CD4-positive, alpha-beta T cell treated with Interferon alpha-2 for 1 hour (primary cell): Measurements from ENCODE around the gene CHAF1A.
A peak's percentile ranks its signal among the peaks of the same experiment; 100 is the strongest.

Experiments
- DNase-seq, 2 donors: peaks; one replicate each; pipeline ENCODE4 v3.0.0-alpha.2; 2020 to 2022

Gene CHAF1A

DNA sequence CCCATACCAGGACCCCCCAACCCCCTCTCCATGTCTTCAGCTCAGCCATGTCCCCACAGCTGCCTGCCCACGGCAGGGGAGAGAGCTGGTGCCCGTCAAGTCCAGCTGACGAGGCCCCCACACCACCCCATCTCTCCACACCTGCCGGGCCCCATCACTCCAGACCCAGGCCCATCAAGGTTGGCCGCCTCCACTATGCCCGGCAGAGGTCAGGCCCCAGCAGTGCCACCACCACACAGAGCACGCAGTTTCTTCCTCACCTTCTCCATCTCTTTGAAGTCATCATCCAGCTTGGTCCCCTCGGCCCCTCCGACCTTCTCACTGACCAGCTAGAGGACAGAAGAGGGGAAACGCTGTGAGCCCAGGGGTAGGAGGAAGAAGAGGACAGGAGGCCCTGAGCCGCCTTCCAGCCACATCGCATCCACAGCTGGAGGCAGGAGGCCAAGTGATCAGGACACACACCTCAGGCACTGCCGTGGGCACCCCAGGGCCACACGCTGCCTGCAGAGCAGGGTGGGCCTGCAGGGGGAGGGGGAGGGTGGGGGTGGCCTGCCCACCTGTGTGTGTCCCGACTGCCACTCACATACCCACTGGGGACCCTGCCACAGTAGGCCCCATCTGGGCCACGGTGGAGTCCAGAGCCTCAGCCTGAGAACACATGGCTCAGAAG, 35.6 kb upstream of the CHAF1A start:
- no peak for DNase-seq

DNA sequence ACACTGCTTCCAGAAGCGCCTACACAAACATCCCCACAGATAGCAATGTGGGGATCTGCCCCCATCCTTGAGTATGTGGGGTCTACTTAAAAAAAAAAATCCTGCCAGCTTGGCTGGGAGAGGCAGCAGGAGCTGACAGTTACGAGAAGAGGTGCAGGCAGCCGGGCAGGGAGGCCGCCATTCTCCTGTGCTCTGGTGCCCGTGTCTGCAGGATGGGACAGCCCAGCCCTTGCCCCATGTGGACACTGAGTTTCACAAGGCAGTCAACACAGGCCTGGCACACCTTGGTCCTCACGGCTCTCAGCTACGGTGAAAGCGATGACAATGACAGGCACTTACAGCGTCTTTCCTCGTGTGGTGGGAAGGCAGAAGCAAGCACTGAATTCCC, 35.1 kb upstream of the CHAF1A start:
- DNase-seq, result no peak

DNA sequence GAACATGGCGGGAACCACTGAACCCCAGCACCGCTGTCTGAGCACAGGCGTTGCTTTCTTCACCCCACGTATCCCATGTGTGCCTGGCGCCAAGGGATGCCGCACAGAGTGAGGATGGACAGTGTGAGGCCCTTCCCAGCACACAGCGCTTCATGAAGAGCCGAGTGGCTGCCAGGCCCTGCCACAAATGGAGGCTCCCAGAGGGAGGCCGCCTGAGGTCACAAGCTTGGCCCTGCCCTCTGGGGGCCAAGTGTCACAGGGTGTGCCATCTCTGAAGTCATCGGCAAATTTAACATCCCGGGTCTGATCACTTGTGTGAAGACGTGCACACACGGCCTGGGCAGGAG, 34.7 kb upstream of the CHAF1A start:
- no peak for DNase-seq

DNA sequence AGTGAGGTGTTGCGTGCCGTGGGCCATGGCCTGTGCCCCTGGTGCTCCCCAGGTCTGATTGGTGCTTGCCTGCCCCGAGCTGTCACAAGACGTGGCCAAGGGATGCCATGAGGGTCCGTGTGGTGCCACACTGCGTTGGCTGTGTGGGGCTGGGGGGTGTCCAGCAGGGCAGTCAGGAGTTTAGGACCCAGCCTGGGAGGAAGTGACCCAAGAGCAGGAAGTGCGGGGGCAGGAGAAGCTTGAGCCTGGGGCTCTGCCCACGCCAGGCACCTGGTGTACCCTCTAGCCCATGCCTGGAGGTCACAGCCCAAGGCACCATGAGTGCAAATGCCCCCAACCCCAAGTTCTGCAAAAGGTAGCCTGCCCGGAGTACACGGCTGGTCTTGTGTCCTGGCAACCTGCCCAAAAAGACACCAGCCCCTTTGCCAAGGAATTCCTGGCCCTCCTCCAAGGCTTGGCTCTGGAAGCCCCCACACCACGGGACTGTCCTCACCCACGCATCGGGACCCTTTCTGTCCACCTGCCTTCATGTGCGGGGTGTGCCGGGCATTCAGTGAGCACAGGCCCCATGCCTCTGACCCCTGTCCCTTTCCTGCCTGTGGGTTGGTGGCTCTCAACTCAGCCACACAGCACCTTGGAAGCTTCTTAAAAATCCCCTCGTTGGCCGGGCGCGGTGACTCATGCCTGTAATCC, 34.2 kb upstream of the CHAF1A start:
- peak in 1 of 2 donors; percentile 19 for DNase-seq

DNA sequence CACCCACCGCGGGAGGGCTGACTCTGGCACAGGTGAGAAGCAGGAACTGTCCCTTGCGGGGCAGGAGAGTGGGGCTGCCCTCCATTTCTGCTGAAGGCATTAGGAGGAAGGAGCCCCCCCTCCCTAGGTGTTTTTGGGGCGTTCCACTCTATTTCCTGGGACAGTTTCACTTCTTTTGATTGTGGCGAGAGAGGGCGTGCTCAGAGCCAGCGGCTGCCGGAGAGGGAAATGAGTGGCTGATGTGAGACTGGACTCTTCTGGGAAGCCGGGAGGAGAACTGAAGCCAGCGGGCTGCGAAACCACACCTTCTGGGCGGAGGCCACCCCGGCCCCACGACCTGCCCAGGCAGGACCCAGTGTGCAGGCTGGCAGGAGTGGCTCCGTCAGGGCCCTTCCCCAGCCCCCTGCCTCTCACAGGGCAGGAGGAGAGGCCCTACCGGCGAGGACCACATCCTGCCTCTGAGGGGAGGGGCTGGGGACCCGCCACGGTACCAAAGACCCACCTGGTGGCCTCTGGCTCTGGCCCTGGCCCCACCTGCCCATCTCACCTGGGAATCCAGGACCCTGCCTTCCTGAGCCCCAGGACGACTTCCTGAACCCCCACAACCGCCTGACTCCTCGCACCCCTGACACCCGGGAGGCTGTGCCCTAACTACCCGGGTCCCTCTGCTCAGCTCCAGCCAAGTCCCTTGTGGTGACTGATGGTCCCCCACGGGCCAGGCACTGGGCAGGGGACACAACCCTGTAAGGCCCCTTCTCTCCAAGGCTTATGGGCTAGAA, 33.1 kb upstream of the CHAF1A start:
- DNase-seq, result peak; percentile 86 to 91

DNA sequence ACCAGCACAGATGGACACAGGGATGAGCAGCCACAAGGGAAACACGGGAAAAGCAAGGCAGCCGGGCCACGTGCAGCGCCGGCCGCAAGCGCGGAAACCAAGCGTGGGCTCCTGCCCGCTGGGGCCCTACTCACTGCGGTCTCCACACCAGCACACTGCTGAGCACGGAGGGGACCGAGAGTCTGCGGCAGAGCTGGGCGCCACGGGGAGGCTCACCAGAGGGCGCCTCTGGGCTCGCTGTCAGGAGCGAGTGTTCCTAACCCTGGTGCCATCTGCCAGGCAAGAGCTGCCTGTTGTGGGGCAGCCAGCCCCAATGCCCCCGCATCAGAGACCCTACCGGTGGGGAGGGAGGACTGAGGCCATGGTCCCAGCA, 32.6 kb upstream of the CHAF1A start:
- DNase-seq, result peak; percentile 77 to 81

DNA sequence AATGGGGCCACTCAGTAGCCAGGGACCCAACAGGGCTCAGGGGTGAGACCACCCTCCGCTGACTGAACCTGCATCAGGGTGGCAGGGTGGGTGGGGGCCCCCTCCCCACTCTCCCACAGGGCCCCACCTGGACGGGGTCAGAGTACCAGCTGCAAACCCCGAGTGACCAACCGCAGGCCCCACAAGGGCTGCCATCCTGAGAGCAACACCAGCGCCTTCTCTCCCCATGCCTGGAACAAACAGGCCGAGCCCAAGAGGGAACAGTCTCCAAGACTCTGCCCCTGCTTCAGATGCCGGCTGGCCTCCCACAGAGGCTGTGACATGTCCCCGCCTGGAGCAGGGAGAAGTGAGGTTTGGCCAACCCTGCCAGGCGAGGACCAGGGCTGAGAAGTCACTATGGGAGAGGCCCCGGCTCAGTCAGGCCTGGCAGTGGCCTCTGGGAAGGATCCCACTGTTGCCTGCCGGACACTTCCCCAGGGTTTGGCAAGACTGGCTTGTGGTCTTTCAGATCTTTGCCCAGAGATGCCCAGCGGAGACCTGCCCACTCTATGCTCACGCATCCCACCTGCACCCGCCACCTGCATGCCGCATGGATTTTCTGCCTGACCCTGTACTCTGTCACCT, 31.9 kb upstream of the CHAF1A start:
- no peak for DNase-seq

DNA sequence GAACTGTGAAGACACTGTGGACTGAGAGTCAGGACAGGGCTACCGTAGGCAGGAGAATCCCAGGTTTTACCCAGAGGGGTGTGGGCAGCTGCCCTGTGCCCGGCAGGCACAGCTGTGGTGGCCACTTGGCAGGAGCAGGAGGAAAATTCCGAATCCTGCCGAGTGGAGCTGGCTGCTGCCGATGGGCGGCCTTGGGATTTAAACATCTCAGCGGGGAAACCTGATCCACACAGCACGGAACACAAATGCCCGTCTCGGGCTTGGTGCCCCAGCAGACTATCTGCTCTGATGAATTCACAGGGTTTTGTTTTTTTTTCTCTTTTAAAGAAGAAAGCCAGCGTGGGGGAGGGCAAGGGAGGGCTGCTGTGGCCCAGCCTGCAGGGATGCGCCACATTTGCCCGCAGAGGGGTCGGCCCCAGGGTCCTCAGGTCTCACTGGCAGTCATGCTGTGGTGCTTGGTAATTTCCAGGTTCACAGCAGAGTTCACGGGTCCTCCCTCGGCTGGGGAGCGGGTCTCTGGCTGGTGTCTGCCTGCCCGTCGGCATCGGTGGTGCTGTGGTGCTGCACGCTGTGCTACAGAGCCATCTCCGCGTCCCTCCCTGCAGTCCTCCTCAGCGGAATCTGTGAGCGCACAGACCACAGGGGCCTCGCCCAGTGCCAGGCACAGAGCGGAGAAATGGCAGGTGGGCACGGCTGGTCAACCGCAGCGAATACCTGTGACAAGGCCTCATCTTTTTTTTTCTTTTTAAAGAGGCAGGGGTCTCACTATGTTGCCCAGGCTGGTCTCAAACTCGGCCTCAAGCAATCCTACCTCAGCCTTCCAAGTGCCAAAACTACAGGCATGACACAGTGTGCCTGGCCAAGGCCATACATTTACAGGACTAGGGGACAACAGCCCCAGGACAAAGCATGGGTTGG, 30.9 kb upstream of the CHAF1A start:
- DNase-seq, result no peak

DNA sequence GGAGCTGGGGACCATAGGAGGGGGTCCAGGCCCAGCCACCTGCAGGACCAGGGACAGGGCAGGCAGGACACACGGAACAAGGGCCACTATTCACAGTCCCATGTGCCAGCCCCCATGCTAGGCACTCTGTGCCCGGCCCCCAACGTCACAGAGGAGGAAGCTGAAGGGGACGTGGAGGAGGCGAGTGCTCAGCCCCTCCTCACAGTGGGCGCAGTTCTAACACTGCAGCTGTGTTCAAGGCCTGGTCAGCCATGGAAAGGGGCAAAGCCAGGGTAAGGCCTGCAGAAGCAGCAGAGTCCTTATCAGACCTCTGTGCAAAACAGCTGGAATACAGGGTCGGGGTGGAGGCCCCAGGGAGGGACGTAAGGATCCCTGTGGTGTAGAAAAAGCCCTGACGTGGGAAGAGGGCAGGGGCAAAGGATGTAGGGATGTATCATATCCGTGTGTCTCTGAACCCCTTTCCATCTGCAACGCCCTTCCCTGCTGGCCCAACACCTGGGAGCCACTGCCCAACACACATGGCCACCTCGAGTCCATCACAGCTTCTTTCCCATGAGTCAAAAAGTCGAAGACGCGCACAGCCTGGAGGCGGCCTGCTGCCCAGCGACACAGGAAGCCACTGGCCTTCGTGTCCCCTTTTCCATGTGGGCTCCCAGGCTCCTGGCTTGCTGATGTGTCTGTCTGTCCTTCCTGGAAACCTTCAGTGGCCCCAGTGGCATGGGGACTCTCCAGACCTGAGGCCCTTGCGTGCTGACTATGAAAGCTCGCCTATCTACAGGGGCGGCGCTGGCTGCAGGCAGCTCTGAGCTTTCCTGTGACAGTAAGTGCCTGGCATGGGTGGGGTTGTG, 30.1 kb upstream of the CHAF1A start:
- no peak for DNase-seq

DNA sequence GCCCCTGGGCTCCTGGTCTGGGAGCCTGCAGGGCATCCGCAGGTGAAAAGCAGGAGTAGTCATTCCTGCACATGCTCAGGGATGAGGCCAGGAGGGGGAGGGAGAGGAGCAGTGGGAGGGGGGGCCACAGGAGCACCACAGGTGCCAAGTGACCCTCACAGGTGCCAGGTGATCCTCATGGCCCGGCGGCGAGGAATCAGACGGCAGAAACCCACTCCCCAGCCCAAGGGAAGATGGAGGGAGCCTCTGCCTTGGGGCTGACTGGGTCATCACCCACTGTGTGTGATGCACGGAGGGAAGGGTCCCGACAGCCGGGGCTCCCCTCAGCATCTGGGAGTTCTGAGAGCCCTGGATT, 29.4 kb upstream of the CHAF1A start:
- no peak for DNase-seq

DNA sequence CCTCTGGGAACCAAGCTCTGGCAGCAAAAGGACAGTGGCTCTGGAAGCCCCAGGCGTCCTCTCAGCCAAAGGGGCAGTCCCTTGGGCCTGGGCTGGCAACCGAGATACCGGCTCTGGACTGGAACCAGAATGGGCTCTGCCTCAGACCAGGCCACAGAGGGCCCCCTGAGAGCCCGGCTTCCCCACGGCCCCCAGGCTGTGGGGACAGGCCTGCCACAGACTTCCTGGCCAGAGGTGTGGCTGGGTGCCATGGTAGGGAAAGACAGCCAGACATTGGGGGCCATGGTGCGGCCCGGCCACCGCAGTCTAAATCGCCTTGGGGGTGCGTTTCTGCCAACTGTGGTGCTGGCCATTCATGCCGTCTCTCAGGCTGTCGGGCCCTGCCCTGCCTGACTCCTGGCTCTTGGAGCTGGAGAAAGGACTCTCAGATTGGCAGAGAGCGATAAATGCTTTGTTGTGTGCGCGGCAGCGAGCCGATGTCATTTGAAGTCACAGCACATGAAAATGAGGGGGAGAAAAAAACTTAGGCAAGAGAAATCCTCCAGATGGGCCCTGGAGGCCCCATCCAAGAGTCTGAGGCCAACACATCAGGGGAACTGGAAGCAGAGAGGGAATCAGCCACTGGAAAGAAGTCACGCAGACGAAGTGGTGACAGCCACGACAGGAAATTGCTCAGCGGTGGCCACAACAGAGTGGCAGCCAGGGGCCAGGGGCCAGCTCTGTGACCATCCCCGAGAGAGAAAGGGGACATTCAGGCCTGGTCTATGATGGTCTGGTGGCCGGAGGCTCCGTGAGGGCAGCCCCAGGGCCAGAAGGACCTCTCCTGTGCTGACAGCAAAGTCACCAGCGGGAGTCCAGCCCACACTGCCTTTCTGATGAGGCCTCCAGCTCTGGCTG, 28.6 kb upstream of the CHAF1A start:
- no peak for DNase-seq

DNA sequence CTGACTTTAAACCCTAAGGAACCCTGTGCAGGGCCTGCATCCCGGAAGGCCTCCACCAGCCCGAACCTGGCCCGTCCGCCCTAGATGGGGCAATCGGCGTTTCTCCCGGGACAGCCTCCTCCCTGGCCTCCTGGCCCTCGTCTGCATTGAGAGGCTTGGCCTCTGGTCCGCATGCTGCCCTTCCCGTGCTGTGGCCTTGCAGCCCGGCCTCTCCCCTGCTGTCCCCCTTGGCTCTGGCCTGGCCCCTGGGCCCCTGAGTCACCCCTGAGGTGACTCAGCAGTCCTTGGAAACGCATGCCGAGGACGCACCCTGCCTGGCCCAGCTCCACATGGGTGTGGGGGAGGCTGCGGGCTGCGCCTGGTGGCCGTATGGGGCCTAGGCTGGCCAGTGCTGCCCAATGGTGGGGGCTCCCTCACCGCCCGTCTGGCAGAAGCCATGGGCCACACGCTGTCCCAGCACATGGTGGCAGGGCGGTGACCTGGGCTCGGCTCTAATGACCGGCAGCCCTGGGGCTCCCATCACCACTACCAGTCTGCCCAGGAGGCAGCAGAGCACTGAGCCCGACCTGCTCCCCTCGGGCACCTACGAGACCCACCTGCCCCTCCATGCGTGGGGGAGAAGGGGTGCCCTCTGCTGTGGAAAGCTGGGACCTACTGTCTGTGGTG, 27.8 kb upstream of the CHAF1A start:
- peak in 1 of 2 donors; percentile 41 for DNase-seq

DNA sequence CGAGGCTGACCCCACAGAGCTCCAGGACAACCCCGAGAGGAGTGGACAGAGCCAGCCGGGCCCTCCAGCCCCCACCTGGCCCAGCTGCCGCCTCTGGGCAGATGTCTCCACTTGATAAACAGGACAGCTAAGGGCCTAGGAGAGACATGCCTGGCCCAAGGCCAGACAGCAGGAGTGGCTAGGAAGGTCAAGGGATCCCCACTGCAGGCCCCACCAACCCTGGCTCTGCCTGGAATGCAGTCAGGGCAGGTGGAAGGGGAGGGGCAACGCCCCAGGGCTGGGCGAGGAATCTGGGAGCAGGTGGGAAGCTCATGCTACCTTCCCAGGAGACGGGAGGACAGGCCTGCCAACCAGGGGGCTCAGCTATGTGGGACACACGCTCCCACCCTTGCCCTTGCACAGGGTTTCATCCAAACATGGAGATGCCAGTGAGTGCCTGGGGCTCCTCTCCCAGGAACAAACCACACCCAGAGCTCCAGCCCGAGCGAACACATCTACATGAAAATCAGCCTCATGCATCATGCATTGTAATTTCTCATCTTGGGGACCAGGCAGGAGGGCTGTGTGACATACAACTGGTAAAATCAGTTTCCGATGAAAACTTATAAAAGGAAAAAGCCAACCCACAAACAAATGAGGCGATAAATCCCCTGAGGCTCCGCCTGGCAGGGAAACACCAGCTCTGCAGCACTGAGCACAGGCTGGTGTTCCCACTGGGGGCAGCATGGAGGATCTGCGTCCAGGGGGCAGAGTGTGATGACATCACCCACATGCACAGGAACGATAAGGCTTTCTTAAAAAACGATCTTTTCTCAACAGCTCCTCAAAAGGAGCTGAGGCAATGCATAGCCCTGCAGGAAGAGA, 27.0 kb upstream of the CHAF1A start:
- DNase-seq, result peak in 1 of 2 donors; percentile 53

DNA sequence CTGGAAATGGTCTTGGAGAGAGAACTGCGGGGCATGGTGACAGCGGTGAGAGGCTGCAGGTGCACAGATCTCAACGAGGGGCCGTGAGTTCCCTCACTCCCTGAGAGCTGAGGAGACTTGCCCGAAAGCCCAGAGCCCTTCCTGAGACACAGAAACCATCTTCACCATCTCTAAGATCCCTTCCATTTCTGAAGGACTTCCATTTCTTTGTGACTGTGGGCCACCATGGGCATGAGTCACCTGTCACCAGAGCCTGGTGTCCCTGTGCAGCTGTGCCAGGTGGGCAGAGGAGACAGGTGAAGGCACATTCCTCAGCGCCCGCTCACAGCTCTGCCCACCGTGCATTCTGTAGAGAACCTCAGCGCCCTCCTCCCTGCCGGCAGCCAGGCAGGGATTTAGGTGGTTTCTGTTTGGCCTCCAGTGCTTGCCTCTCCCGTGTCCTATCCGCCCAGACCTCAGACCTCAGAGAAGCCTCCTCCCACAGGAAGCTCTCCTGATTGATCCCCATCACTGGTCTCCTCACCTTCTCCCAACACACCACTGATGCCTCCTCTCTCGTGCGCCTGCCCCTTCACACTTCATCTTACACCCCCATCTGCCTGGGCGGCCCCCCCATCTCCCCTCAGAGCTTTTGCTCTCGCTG, 26.3 kb upstream of the CHAF1A start:
- DNase-seq, result no peak

DNA sequence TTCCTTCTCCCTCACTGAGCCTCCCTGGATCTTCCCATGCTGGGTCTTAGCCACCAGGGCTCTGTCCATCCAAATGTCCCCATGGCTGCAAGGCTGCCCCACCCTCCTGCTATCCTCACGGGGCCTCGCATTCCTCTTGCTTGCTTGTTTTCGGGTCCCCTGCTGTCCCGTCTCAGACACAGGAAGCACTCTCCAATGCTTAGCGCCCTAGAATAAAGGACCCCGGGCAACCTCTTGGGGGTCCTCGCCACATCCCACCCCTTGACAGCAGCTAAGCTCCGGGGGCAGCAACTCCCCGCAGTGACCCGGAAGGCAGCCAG, 25.8 kb upstream of the CHAF1A start:
- no peak for DNase-seq

DNA sequence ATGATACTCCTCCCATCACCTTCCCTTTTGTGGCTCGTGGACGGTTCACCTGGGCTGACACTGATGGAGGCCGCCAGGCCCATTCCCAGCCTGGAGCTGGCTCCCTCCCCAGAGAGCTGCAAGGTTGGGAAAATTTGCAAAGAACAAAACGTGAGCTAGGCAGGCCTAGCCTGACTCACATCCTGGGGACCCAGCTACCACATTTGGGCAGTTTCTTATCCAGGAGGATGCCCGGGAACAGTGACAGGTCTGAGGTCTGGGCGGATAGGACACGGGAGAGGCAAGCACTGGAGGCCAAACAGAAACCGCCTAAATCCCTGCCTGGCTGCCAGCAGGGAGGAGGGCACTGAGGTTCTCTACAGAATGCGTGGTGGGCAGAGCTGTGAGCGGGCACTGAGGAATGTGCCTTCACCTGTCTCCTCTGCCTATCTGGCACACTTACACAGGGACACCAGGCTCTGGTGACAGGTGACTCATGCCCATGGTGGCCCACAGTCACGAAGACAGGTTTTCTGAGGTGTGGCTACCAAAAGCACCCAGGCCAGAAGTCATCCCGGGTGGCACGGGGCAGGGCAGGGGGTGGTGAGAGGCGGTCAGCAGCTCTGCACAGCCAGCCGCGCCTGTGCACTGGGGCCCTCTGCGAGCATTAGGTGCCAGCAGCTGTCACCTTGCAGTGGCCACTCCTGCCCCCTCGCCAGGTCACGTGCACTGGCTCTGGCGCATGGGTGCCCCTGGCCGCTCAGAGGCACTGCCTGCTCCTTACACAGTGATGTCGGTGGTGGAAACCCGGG, 25.3 kb upstream of the CHAF1A start:
- no peak for DNase-seq

DNA sequence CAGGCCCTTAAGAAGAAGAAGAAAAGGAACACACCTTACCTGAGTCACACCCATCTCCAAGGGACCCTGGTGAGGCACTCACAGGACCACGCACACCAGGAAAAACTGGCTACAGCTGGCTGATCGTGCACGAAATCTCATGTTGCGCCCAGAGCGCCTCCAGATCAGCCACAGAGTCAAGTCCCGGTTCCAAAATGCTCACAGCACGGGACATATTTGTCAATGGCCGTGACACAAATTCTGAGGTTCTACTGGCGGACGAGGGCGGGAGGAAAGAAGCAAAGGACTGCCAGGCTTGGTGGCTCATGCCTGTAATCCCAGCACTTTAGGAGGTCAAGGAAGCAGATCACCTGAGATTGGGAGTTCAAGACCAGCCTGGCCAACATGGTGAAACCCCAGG, 23.6 kb upstream of the CHAF1A start:
- no peak for DNase-seq
